Cardiac muscle cell (in vitro differentiated cells and primary cell): ENCODE results near the gene ZNF175. TPM values are rescaled to one million over a fixed set of nuclear protein-coding genes. Genes with fewer than 3 reads are reported as not detected.

Source experiments
- DNase-seq, 2 donors: peaks; one replicate each; pipeline versions ENCODE4 v3.0.0 to v3.0.0-alpha.2; 2010 to 2017; ENCODE audit warnings: low read depth in 1 of 2, low spot score in 1 of 2
- H3K27ac ChIP-seq: fragments of 200-600 bp; sonication (generic); 2 replicates; pipeline ENCODE4 v1.5.1; 2016
- H3K27me3 ChIP-seq: fragments of 200-600 bp; sonication (generic); 2 replicates; pipeline ENCODE4 v1.6.0; 2016; ENCODE audit warnings: control low read depth
- H3K36me3 ChIP-seq: fragments of 200-600 bp; sonication (generic); 2 replicates; pipeline ENCODE4 v1.5.1; 2016; ENCODE audit warnings: control low read depth
- H3K4me1 ChIP-seq: fragments of 200-600 bp; sonication (generic); 2 replicates; pipeline ENCODE4 v1.8.1; 2017; ENCODE audit warnings: low read depth, mild to moderate bottlenecking, mixed run types
- H3K4me3 ChIP-seq: fragments of 200-600 bp; sonication (generic); 2 replicates; pipeline ENCODE4 v1.5.1; 2016; ENCODE audit warnings: mild to moderate bottlenecking
- H3K9me3 ChIP-seq: fragments of 200-600 bp; sonication (generic); 2 replicates; pipeline ENCODE4 v1.5.1; 2017; ENCODE audit warnings: low read depth, mild to moderate bottlenecking, control low read depth
- polyA plus RNA-seq: library from polyadenylated mRNA; unstranded; fragments of >200 nt; fragmentation: Nextera tagmentation; extraction: Ambion mirVana; gene quantifications from 2 replicates; pipeline ENCODE4 v1.2.1, GENCODE V29; 2016
- total RNA-seq: library from RNA; depleted of rRNA; stranded (reverse); fragments of >200 nt; gene quantifications from 2 replicates; pipeline ENCODE4 v1.2.3, GENCODE V29; 2016
- TF ChIP-seq, protein P1 (sequence below): IDR thresholded peaks from 2 replicates; pipeline ENCODE4 v1.5.1; 2012; ENCODE audit warnings: low read depth, mild to moderate bottlenecking, low read length

Gene ZNF175
- total and polyA plus RNA-seq, 2 experiments from 2014 or later: 2.3 to 7.0 TPM

DNA sequence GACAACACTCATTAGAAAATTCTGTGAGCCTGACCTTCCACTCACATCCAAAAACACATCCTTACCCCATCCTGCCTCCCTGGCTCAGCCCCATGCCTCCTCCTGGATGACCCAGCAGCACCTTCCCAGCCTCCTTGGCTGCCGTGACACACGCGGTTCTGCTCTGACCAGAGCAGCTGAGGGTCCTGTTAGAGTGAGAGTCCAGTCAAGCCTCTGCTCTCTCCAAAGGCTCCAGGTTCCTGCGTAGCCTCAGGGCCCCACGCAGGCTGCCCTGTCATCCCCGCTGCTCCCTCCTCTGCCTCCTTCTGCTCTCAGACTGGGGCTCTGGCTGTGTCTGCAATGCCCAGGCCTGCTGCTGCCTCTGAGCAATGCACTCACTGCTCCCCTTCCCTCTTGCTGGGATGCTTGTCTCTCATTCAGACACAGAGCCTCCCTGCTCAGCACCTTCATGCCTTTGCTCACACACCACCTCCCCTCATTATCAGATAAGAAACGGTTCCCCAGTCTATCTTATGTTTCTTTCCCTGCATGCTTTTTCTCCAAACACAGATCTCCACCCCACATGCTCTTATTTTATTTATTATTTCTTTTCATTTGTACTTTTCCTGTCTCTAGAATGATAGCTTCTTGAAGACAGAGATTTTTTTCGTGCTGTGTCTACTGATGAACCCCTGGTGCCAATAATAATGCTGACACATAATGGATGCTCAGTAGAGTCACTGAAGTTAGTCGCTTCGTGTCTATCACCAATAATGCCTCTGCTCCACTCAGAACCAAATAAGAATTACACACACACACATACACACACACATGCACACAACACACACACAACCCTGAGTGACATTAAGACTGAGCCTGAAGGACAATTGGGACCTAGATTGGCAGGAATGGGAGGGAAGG lies 29.4 kb upstream of the ZNF175 start:
- Histone ChIP-seq H3K36me3 (no peaks in the 10 kb centered on the region), H3K9me3 (no peaks in the 10 kb centered on the region), H3K27me3 (no peaks in the 10 kb centered on the region), H3K27ac (no peak overlapping the region), H3K4me3 (no peak overlapping the region), H3K4me1 (no peaks in the 10 kb centered on the region)
- no peak for DNase-seq
- TF ChIP-seq, protein P1, sequence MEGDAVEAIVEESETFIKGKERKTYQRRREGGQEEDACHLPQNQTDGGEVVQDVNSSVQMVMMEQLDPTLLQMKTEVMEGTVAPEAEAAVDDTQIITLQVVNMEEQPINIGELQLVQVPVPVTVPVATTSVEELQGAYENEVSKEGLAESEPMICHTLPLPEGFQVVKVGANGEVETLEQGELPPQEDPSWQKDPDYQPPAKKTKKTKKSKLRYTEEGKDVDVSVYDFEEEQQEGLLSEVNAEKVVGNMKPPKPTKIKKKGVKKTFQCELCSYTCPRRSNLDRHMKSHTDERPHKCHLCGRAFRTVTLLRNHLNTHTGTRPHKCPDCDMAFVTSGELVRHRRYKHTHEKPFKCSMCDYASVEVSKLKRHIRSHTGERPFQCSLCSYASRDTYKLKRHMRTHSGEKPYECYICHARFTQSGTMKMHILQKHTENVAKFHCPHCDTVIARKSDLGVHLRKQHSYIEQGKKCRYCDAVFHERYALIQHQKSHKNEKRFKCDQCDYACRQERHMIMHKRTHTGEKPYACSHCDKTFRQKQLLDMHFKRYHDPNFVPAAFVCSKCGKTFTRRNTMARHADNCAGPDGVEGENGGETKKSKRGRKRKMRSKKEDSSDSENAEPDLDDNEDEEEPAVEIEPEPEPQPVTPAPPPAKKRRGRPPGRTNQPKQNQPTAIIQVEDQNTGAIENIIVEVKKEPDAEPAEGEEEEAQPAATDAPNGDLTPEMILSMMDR: no peak

DNA sequence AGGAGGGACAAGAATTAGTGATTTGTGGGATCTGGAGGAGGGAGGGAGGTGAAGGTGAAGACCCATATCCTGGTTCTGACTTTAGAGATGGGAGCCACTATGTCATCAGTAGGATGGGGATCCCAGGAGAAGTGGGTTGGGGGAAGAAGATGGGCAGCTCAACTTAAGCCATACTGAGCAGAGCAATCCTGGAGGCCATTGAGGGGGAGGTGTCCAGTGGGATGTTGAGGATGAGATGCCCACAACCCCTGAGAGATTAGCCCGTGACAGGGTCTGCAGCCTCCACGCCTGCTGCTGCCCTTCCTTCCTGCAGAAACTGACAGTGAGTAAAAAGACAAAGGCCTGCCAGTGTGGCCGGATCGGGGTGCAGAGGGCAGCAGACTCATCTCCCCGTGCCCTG lies 28.4 kb upstream of the ZNF175 start:
- no peaks in the 10 kb centered on the region for H3K9me3 ChIP-seq
- H3K4me1 ChIP-seq: no peaks in the 10 kb centered on the region
- no peaks in the 10 kb centered on the region for H3K36me3 ChIP-seq
- TF ChIP-seq, protein P1: no peak
- H3K27ac ChIP-seq: no peak overlapping the region
- DNase-seq: no peak
- no peaks in the 10 kb centered on the region for H3K27me3 ChIP-seq
- H3K4me3 ChIP-seq: no peak overlapping the region

DNA sequence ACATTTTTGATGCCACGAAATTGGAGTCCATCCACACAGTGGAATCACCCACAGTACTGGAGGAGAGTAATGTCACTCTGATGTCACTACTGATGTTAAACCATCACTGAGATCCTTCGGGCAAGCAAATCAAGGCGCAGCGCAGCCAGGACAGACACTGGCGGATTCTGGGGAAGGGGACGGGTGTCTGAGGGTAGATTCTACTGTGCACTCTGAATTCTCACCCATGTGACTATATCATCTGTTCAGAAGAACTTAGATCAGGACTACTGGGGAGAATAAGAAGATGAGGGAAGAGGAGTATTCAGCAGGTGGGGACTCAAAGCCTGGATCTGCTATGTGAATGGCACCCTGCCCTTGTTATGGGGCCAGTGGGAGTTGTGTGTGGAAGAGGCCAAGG lies 27.0 kb upstream of the ZNF175 start:
- Histone ChIP-seq H3K4me1 (no peaks in the 10 kb centered on the region), H3K27ac (no peak overlapping the region), H3K27me3 (no peaks in the 10 kb centered on the region), H3K9me3 (no peaks in the 10 kb centered on the region), H3K4me3 (no peak overlapping the region), H3K36me3 (no peaks in the 10 kb centered on the region)
- TF ChIP-seq, protein P1: no peak
- DNase-seq: no peak

DNA sequence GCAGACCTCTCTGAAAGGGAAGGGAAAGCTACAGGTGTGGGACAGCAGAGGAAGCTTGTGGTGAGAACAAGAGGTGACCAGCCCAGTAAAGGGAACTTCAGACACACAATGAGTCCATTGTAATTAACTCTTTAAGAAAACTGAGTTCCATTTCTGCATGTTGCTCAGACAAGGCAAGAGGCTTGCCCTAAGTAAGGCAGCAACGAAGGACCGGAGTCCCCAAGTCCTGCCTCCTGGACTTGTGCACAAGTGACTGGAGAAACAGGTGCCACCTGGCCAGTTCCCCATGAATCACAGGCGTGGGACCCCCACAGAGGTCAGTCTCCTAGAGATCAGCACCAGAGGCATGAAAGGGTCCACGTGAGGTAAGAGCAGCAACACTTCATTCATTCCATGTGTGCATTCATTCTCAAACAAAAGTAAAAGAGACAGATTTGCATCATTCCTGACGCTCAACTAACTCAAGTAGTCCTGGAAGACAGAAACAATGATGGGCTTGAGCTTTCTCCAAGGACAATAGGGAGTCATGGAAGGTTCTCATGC lies 24.9 kb upstream of the ZNF175 start:
- no peak overlapping the region for H3K4me3 ChIP-seq
- no peaks in the 10 kb centered on the region for H3K9me3 ChIP-seq
- H3K27me3 ChIP-seq: no peaks in the 10 kb centered on the region
- TF ChIP-seq, protein P1: no peak
- H3K36me3 ChIP-seq: no peaks in the 10 kb centered on the region
- DNase-seq: no peak
- no peaks in the 10 kb centered on the region for H3K4me1 ChIP-seq
- no peak overlapping the region for H3K27ac ChIP-seq

DNA sequence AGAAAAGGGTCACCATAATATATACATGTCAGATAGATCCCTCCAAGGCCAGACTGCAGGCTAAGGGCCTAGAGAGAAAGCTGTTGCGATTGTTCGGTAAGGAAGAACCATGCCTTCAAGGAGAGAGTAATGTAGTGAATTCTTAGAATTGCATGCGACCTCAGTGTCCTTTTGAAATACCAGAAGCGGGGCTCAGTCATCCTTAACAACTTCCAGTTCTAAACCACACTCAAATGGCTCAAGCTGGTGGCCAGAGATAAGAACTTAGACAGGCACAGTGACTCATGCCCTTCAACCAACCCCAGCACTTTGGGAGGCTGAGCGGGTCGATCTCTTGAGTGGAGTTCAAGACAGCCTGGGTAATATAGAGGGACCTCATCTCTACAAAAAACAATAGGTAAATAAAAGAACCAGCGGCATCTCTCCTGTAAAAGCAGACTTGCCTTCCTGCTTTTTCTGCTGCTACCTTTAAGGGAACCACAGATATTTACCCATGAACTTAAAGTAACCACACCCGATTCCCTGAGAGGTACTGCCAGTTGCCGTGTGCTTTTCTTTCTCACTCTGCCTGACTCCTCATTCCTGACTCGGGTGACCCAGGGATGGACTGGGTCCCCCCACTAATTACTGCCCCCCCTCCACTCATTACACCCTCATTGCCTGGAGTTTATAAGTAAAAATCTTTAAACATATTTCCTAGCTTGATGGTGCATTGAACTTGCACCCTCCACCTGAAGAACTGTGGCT lies 24.3 kb upstream of the ZNF175 start:
- DNase-seq: peak in 1 of 2 donors; percentile 68
- H3K27ac ChIP-seq: no peak overlapping the region
- H3K9me3 ChIP-seq: no peaks in the 10 kb centered on the region
- H3K27me3 ChIP-seq: no peaks in the 10 kb centered on the region
- no peaks in the 10 kb centered on the region for H3K4me1 ChIP-seq
- H3K4me3 ChIP-seq: no peak overlapping the region
- no peaks in the 10 kb centered on the region for H3K36me3 ChIP-seq
- TF ChIP-seq, protein P1: no peak
